Skeletal muscle cell (primary cell): Measurements from ENCODE around the gene FBXW8.

Source experiments
- DNase-seq: peaks from one replicate; pipeline ENCODE4 v3.0.0-alpha.2; 2010; ENCODE audit warnings: low read depth
- H3K4me3 ChIP-seq: 2 replicates; pipeline ENCODE4 v1.5.1; 2011; ENCODE audit warnings: low read depth, mild to moderate bottlenecking, control low read depth, low read length, moderate library complexity

Gene FBXW8

DNA sequence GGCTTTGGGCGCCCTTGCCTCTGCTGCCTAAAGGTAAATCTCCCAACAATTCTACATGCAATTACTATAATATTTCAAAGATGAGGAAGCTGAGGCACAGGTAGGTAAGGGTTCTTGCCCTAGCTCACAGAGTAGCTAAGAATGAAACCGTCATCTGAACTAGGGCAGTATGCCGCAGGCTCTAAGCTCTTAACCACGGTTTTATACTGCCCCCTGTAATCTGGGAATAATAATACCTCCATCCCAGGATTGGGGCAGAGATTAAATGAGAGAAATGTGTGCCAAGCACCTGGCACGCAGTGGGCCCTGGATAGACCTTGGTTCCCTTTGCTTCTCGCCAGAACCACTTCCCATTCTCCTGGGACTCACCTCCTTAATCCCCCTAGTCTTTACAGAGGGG, 28.0 kb upstream of the FBXW8 start:
- DNase-seq, result no peak
- H3K4me3 ChIP-seq, result no peak overlapping the region

DNA sequence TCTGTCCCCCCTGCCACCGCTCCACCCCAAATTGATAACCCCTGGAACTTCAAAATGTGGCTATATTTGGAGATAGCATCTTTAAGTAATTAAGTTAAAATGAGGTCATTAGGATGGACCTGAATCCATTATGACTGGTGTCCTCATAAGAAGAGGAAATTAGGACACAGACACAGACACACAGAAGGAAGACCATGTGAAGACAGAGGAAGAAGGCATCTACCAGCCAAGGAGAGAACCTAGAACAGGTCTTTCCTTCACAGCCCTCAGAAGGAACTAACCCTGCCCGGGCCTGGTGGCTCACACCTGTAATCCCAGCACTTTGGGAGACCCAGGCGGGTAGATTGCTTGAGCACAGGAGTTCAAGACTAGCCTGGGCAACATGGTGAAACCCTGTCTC, 25.9 kb upstream of the FBXW8 start:
- no peak for DNase-seq
- no peak overlapping the region for H3K4me3 ChIP-seq

DNA sequence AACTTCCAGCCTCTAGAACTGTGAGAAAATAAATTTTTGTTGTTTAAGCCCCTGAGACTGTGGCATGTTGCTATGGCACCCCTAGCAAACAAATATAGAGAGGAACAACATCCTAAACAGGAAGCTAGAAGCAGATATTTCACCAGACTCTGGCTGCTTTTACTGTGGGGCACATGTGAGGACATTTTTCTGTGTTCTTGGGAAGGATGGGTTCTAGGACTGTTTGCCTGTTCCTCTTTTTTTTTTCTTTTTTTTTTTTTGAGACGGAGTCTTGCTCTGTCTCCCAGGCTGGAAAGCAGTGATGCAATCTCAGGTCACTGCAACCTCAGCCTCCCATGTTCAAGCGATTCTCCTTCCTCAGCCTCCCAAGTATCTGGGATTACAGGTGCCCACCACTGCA, 25.3 kb upstream of the FBXW8 start:
- no peak for DNase-seq
- H3K4me3 ChIP-seq, result no peak overlapping the region

DNA sequence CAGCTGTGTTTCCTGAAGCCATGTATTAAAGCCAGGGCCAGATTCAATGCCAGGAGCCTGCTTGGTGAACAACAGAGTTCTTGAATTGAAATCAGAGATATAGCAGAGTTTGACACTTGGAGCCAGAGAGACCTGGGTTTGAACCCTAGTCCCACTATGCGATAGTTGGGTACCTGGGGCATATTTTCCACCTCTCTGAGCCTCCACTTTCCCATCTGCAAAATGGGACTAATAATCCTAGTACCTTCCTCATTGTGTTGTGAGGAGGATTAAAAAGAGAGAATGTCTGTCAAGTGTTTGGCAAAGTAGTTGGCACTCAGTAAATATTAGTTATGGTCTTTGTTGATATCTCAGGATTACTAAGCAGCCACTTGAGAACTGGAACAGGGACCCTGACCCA, 23.5 kb upstream of the FBXW8 start:
- no peak overlapping the region for H3K4me3 ChIP-seq
- DNase-seq, result no peak

DNA sequence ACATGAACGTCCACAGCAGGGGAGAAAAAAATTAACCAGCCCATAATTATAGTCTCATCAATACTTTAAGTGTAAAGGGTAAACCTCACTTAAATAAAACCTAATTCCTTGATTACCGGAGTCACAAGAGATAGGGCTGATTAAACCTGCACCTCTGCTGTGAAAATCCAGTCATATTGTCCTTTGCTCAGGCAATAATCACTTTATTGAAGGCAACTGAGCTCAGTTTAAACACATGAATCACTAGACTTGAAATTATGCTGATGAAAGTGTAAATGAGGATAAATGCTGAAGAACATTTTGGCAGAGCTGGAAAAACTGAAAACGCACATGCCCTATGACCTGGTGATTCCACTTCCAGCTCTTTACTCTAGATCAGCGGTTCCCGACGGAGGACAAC, 22.9 kb upstream of the FBXW8 start:
- no peak for DNase-seq
- H3K4me3 ChIP-seq, result no peak overlapping the region

DNA sequence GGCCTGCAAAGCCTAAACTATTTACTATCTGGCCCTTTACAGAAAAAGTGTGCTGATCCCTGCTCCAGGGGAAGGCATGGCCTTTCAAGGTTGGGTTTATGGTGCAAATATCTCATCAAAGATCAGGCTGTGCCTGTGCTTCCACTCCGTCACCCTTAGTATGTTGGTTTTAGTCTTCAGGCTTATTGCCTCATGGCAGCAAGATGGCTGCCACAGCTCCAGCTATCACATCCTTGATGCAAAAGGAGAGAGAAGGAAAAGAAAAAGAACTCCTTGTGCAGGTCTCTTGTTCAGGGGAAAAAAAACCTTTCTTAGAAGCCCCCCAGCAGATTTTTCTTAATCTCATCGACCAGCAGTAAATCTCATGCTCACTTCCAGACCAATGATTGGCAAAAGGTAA, 20.4 kb upstream of the FBXW8 start:
- DNase-seq, result no peak
- H3K4me3 ChIP-seq, result no peak overlapping the region

DNA sequence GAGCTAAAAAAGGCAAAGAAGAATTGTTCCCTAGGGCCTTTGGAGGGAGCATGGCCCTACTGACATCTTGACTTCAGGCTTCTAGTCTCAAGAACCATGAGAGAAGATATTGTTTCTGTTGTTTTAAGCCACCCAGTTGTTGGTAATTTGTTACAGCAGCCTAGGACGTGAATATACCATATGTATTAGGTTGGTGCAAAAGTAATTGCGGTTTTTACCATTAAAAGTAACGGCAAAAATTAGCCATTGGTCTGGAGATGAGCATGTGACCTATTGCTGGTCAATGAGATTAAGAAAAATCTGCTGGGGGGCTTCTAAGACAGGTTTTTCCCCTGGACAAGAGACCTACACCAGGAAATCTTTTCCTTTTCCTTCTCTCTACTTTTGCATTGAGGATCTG, 19.7 kb upstream of the FBXW8 start:
- no peak for DNase-seq
- H3K4me3 ChIP-seq, result no peak overlapping the region

DNA sequence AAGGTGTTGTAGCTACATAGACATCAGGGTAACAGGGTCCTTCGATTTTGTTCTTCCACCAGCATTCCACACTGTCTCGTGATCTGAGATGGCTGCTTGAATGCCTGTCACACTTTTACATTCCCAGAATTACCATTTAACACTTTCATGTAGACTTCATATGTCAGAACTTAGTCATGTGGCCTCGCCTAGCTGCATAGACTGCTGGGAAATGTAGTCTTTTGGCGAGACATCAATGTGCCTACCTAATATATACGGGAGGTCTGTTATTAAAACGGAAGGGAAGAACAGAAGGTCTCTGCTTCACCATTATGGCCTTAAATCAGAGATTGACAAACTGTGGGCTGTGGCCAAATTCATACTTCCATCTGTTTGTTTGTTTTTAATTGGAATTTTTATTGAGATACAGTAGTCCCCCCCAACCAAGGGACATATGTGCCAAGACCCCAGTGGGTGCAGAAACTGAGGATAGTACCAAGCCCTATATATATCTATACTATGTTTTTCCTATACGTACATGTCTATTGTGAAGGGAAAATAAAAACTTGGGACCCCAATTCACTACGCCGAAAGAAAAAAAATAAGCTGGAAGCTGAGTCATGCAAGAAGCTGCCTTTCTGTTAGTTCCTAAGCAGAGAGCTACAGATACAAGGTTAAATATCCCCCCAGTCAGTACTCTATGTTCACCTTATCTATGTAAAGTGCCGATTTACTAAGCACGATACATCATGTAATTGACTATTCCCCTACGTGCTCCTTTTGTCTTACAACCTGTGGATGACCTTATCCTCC, 18.2 kb upstream of the FBXW8 start:
- no peak for DNase-seq
- no peak overlapping the region for H3K4me3 ChIP-seq

DNA sequence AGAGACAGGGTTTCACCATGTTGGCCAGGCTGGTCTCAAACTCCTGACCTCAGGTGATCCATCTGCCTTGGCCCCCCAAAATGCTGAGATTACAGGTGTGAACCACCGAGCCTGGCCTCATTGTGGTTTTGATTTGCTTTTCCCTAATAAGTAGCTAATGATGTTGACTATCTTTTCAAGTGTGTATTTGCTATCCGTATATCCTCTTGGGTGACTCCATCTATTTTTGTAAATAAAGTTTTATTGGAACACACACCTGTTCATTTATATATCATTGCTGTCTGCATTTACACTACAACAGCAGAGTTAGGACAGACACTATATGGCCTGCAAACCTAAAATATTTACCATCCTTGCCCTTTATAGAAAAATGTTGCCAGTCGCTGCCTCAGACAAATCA, 15.8 kb upstream of the FBXW8 start:
- H3K4me3 ChIP-seq, result no peak overlapping the region
- DNase-seq, result no peak

DNA sequence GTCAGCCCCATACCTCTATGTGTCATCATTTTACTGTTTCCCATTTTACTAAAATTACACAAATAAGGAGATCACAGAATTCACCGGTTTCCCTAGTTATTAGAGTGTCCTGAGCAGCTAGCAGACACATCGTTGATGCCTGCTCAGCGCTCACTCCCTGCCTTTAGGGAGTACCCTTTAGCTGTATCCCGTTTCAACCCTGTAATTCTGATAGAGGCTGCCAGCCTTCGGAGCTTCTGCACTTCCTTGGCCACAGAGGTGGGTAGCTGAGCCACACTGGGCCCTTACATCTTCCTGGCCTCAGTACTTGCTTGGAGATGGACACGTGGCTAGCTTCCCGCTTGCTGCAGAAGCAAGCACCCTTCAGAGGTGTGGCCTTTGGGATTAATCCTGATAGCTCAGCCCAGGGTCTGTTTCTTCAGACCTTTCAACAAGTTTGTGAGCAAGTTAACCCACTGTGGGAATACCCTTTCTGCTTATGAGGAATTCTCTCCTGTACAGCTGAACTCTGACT, 14.3 kb upstream of the FBXW8 start:
- DNase-seq, result no peak
- H3K4me3 ChIP-seq, result no peak overlapping the region

DNA sequence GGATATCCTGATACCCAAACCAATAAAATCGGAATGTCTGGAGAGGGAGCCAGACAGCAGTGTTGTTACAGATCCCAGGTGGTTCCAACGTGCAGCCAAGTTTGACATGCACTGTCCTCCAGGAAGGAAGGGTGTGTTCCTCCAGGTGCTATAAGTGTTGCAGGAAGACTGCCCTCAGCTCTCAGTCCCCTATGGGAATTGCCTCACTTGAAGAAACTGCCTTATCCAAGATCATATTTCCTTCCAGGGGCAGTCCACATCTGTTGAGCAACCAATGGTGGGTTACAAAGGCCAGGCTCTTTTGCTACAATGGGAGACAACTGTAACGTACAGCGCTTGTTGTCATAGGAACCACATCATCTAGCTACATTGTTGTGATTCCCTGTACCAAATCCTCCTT, 13.3 kb upstream of the FBXW8 start:
- H3K4me3 ChIP-seq, result no peak overlapping the region
- DNase-seq, result no peak

DNA sequence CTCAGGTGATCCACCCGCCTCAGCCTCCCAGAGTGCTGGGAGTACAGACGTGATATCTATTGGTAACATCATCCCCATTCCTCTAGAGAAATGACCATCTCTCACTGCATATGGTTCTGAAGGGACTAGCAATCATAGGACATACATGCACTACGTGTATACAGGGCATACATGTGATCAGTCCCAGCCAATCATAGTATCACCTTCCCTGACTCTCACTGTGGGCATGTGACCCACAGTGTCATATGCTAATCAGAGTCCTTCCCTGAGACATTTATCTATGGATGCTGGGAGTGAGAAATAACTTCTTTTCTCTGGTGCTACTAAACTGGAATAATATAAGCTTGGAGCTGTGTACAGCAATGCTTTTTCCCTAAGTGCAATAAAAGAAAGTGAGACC, 12.1 kb upstream of the FBXW8 start:
- H3K4me3 ChIP-seq, result no peak overlapping the region
- DNase-seq, result no peak

DNA sequence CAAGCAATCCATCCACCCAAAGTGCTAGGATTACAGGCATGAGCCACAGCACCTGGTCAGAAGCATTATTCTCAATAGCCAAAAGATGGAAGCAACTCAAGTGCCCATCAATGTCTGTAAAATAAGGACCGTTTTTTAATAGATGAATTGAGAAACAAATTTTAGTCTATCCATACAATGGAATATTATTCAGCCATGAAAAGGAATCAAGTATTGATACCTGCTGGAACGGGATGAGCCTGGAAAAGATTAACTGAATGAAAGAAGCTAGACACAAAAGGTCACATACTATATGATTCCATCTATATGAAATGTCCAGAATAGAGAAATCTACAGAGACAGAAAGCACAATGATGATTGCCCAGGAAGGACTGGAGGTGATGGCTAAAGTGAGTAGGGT, 9.1 kb upstream of the FBXW8 start:
- no peak overlapping the region for H3K4me3 ChIP-seq
- DNase-seq, result no peak

DNA sequence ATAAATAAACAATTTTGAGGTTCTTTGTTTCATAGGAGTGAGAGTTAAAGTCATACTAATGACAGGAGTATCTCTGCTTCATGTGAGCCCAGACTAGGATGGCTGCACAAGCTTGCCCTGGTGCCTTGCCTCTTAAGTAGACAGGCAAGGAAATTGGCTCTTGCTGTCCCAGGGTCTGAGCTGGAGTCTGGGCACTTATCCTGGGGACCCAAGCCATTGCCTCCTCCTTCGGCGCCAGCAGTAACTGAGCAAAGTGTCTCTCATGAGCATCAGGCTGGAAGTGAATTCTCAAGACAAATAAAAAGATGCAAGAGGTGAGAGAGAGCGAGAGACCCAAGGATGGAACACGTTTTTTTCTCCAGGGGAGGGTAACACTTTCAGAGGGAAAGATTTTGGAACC, 6.9 kb upstream of the FBXW8 start:
- DNase-seq, result no peak
- H3K4me3 ChIP-seq, result no peak overlapping the region

DNA sequence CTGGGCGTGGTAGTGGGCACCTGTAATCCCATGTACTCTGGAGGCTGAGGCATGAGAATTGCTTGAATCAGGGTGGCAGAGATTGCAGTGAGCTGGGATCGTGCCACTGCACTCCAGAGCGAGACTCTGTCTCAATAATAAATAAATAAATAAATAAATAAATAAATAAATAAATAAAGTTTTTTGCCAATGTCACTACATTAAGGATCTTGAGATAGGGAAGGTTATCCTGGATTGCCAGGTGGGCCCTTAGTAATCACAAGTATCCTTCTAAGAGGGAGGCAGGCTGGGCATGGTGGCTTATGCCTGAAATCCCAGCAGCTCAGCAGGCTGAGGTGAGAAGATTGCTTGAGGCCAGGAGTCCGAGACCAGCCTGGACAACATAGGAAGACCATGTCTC, 4.5 kb upstream of the FBXW8 start:
- no peak overlapping the region for H3K4me3 ChIP-seq
- no peak for DNase-seq

DNA sequence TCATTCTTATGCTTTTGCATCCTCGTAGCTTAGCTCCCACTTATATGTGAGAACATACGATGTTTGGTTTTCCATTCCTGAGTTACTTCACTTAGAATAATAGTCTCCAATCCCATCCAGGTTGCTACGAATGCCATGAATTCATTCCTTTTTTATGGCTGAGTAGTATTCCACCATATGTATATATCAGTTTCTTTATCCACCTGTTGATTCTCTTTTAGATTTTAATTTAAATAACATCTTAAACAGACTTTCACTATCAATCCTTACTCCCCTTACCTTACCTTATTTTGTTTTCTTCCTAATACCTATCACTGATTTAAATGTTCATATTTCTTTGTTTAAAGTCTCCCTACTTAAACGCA, 488 bp upstream of the FBXW8 start:
- DNase-seq, result no peak
- peak overlapping the region; percentile 63 for H3K4me3 ChIP-seq

DNA sequence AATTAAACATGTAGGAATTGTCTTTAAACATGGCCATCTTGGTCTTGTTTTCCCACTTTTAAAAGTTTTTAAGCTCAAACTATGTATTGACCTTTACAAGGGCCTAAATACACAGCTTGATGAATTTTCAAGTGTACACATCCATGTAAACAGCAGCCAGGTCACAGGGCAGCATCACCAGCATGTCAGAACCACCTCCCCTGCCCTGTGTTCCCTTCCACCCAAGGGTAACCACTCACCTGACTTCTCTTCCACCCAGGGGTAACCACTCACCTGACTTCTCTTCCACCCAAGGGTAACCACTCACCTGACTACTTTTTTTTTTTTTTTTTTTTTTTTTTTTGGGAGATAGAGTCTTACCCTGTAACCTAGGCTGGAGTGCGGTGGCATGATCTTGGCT, 4.6 kb downstream of the FBXW8 start:
- no peak overlapping the region for H3K4me3 ChIP-seq

DNA sequence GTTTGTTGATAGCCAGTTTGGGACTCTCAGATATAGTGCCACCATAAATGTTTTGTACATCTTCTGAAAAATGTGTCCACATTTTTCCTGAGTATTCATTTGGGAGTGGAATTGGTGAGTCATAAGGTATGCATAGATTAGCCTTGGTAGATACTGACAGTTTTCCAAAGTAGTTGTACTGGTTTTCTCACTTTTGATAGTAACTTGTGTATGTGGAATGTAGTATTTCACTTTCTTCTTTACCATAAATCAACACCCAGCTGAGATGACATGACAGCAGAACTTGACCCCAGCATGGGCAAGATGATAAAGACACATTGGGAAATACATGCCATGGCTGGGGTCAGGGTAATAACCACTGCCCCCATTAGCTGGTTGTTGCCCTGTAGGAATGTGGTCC, 5.4 kb downstream of the FBXW8 start:
- H3K4me3 ChIP-seq, result no peak overlapping the region
- DNase-seq, result no peak

More for the DNA sequence above, 4.6 kb downstream of the FBXW8 start:
- DNase-seq, result no peak

DNA sequence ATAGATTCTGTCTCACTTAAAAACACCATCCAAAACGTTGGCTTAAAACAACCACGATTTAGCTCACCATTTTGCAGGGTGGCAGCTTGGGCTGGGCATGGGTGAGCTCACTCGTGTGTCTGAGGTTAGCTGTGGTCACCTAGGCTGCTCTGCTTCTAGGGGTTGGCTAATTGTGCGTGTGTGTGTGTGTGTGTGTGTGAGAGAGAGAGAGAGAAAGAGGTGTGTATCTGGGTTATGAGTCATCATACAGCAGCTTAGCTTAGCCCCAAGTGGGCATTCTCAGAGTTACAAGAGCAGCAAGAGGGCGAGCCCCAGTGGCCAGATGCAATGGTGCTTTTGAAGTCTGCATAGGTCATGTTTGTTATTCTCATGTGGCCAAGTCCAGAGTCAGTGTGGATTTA, 6.0 kb downstream of the FBXW8 start:
- H3K4me3 ChIP-seq, result no peak overlapping the region
- no peak for DNase-seq

DNA sequence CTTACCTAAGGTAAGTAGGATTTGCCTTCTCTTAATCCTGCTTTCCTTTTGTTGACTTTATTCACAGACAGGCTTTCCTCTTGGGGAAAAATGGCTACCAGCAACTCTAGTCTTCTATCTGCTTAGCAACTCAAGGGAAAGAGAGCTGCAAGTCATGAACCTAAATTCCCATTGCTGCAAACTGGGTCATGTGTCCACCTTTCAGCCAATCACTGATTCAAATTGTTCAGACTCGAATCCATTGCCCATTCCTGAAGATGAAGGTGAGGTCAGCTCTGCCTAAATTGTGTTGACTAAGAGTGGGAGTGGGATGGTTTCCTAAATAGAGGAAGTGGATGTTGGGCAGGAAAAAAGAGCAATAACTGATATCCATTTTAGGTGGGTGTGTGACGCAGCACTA, 7.7 kb downstream of the FBXW8 start:
- H3K4me3 ChIP-seq, result no peak overlapping the region
- DNase-seq, result no peak

DNA sequence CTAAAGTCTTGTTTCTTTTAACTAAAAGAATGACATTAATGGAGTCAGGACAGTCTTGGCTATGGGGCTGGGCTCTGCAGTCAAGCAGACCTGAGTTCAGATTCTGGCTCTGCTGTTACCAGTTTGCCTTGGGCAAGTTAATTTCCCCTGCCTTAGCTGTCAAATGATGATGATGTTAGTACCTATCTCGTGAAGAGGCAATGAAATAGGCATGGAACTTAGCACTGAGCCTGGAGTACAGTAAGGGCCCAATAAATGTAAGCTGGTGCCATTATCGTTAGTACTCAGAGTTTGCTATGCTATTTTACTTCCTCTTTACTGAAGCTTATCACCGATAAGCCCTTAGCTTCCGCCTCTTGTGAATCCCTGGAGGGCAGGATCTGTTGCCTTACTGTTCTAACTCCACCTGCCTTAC, 8.5 kb downstream of the FBXW8 start:
- DNase-seq, result no peak
- no peak overlapping the region for H3K4me3 ChIP-seq
